ENCODE results near the gene TTC17.

DNA sequence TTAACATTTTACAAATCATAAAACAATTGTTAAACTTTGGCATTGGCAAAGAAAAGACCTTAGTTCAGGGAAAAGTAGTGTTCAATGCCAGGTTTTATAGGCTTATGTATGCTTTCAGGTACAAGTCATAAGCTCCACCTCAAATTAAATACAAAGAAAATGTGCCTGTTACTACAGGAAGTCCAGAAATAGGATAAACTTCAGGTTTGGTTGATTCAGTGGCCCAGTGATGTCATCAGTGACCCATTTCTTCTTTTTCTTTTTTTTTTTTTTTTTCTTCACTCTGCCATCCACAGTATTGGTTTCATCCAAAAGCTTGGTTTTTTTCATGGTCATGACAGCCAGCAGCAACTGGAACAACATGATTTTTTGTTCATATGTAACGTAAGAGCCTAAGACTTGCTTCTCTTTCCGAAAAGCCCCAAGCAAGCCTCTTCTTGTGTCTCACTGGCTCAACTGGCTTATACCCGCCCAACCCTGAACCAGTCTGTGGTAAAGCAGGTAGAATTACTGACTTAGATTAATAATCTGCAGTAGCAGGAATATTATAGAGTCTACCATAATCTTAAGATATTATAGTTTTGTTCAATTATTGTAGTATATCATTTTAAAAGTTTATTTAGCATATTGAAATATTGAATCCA lies 46.2 kb downstream of the TTC17 start:
- TF ChIP-seq, protein P1, sequence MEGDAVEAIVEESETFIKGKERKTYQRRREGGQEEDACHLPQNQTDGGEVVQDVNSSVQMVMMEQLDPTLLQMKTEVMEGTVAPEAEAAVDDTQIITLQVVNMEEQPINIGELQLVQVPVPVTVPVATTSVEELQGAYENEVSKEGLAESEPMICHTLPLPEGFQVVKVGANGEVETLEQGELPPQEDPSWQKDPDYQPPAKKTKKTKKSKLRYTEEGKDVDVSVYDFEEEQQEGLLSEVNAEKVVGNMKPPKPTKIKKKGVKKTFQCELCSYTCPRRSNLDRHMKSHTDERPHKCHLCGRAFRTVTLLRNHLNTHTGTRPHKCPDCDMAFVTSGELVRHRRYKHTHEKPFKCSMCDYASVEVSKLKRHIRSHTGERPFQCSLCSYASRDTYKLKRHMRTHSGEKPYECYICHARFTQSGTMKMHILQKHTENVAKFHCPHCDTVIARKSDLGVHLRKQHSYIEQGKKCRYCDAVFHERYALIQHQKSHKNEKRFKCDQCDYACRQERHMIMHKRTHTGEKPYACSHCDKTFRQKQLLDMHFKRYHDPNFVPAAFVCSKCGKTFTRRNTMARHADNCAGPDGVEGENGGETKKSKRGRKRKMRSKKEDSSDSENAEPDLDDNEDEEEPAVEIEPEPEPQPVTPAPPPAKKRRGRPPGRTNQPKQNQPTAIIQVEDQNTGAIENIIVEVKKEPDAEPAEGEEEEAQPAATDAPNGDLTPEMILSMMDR (IDR thresholded peaks at IDR 0.05; ENCODE audit: low read depth, low read length): no peak
- no peak for TF ChIP-seq POLR2A (IDR thresholded peaks at IDR 0.05; ENCODE audit: extremely low read depth, insufficient read length)

Data from NB4 (cell line).